PC-9 (cell line): ENCODE data around the gene SLC66A2.

Source experiments
- EZH2 ChIP-seq: fragments of 200-600 bp; sonication (generic); IDR thresholded peaks from 2 replicates; pipeline ENCODE4 v1.8.0; 2017; ENCODE audit warnings: antibody characterized with exemption, low read depth
- TF ChIP-seq, protein P1 (sequence below): fragments of 200-600 bp; sonication (generic); conservative IDR thresholded peaks from 2 replicates; pipeline ENCODE4 v1.6.1; 2017; ENCODE audit warnings: mixed run types, antibody characterized with exemption, mild to moderate bottlenecking, moderate library complexity

DNA sequence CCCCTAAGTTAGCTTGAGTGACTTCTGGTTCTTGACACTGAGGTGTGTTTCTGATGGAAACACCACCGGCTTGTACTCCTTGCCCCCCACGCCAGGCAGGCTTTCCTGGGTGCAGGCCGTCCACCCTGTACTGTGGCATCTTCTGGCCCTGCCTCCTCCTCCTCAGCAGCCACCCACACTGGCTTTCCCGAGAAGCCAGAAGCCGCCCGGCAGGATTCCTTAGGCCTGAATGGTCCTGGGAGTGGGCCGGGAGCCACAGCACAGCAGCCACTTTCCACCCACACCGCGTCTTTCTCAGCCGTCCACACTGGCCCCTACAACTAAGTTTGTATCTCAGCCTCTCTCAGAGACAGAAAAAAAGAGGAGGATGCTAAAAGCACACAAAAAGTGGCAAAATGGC is 10.9 kb upstream of the SLC66A2 start:
- TF ChIP-seq, protein P1, sequence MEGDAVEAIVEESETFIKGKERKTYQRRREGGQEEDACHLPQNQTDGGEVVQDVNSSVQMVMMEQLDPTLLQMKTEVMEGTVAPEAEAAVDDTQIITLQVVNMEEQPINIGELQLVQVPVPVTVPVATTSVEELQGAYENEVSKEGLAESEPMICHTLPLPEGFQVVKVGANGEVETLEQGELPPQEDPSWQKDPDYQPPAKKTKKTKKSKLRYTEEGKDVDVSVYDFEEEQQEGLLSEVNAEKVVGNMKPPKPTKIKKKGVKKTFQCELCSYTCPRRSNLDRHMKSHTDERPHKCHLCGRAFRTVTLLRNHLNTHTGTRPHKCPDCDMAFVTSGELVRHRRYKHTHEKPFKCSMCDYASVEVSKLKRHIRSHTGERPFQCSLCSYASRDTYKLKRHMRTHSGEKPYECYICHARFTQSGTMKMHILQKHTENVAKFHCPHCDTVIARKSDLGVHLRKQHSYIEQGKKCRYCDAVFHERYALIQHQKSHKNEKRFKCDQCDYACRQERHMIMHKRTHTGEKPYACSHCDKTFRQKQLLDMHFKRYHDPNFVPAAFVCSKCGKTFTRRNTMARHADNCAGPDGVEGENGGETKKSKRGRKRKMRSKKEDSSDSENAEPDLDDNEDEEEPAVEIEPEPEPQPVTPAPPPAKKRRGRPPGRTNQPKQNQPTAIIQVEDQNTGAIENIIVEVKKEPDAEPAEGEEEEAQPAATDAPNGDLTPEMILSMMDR: no peak
- no peak for TF ChIP-seq EZH2
